Articular chondrocyte of knee joint (primary cell): ENCODE data around the gene JMJD6. TPM values are rescaled to one million over a fixed set of nuclear protein-coding genes. Genes with fewer than 3 reads are reported as not detected.

Experiments
- small RNA-seq: library from RNA; depleted of rRNA; stranded (forward); fragments of <200 nt; gene quantifications from one replicate; pipeline ENCODE3, GENCODE V24; 2012
- total RNA-seq: library from RNA; depleted of rRNA; stranded (reverse); fragments of >200 nt; gene quantifications from 2 replicates; pipeline ENCODE4 v1.2.3, GENCODE V29; 2012

JMJD6 gene
- total RNA-seq: 13.4 and 13.5 TPM in 2 replicates

DNA sequence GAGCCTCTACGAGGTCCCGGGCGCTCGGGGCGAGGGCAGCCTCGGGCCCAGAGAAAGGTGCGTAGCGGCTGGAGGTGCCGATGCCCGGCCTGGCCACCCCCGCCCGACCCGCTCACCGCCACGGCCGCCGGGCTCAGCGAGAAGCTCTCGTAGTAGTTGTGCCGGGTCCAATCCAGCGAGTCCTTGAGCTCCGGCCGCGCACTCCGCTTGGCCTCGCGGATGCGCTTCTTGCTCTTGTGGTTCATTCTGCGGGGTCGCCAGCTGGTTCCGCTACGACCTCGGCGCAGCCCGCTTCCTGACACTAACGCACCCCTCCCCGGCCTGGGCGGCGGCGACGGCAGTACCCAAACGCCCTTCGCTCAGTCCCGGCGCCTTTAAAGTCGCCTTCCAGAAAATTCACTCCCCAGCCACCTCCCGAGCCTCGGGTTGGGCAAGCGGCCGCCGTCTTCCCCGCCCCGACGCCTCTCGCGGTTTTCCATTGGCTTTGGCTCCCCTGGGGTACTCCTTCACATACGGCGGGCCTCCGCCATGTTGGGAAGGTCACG, at the start of gene JMJD6:
Gene JMJD6 (minus strand): TSS at position 376 of the 545 bp plus-strand sequence. CDS start 131 bp downstream, at position 245.

GRCh38 chr17:76737676-76738467, 11.5 kb upstream of the JMJD6 start, which contains the start of gene MFSD11:
MFSD11 (plus strand) TSS chr17:76738119; CDS start chr17:76738353, 234 bp downstream.

GRCh38 chr17:76737082-76737675, 10.8 kb upstream of the JMJD6 start, which contains the start of gene SRSF2:
SRSF2 (minus strand) TSS chr17:76737331; CDS start chr17:76737160, 171 bp downstream.

GRCh38 chr17:76726776-76727718, 641 bp upstream of the JMJD6 start, which contains the start of gene METTL23:
METTL23 (plus strand) TSS chr17:76726839; CDS start chr17:76729711, 2,872 bp downstream.

GRCh38 chr17:76710863-76711611, 15.4 kb downstream of the JMJD6 start, which contains the start of gene MXRA7:
MXRA7 (minus strand) TSS chr17:76710965; CDS start chr17:76710946, 19 bp downstream.

Small RNA genes lying within 50 kb of the gene (small RNA-seq; reads per million reads assigned to genes)
- gene AC005837.3: not detected
- not detected for gene RF02271
- gene RNU6-97P: not detected
- gene RNY4P36: not detected

Other genes with a start within 250 kb of the JMJD6 start
- gene RHBDF2, start 225.2 kb downstream of the JMJD6 start, total RNA-seq: 5.9 and 6.5 TPM in 2 replicates
- gene CYGB, start 188.9 kb downstream of the JMJD6 start, total RNA-seq: 10.7 and 12.6 TPM in 2 replicates
- gene PRCD, start 186.6 kb downstream of the JMJD6 start, total RNA-seq: 1.6 and 3.0 TPM in 2 replicates
- 0.78 and 1.4 TPM in 2 replicates for gene ST6GALNAC2, start 140.7 kb downstream of the JMJD6 start, total RNA-seq
- not detected in 2 replicates for gene ST6GALNAC1, start 82.8 kb downstream of the JMJD6 start, total RNA-seq
- gene MXRA7, start 15.6 kb downstream of the JMJD6 start, total RNA-seq: 280 and 305 TPM in 2 replicates
- 18.7 and 20.1 TPM in 2 replicates for gene METTL23, start 233 bp upstream of the JMJD6 start, total RNA-seq
- gene SRSF2, start 10.7 kb upstream of the JMJD6 start, total RNA-seq: 98.6 and 126 TPM in 2 replicates
- gene MFSD11, start 11.5 kb upstream of the JMJD6 start, total RNA-seq: 40.6 and 42.6 TPM in 2 replicates
- 0.22 and 0.26 TPM in 2 replicates for gene MGAT5B, start 141.8 kb upstream of the JMJD6 start, total RNA-seq